Activated T-helper 17 cell treated with anti-CD3 and anti-CD28 coated beads, Interleukin-2, amount 50 U/mL, for 72 hours (primary cell): Measurements from ENCODE around the gene TNFRSF13B. TPM values are rescaled to one million over a fixed set of nuclear protein-coding genes. Genes with fewer than 3 reads are reported as not detected.
A peak's percentile ranks its signal among the peaks of the same experiment; 100 is the strongest.
"Not testable (repeated sequence)": the region's sequence is repeated elsewhere in the genome, so short reads cannot be mapped to it uniquely, and the experiment has no call there.

ENCODE experiments used
- ATAC-seq: fragments of 150-1000 bp; cut with Tn5 transposase; replicated peaks from 2 replicates; pipeline ENCODE4 v1.10.0; 2021; ENCODE audit warnings: mild to moderate bottlenecking, moderate library complexity
- H3K27ac Mint-ChIP-seq: one replicate; pipeline ENCODE4 v1.8.0; 2022; ENCODE audit warnings: mixed read lengths
- H3K27me3 Mint-ChIP-seq: one replicate; pipeline ENCODE4 v1.8.0; 2022; ENCODE audit warnings: mixed read lengths
- H3K36me3 Mint-ChIP-seq: one replicate; pipeline ENCODE4 v1.8.0; 2022; ENCODE audit warnings: low read depth, mild to moderate bottlenecking, mixed read lengths
- H3K4me1 Mint-ChIP-seq: one replicate; pipeline ENCODE4 v1.8.0; 2022; ENCODE audit warnings: mixed read lengths
- H3K4me3 Mint-ChIP-seq: one replicate; pipeline ENCODE4 v1.8.0; 2022; ENCODE audit warnings: mild to moderate bottlenecking, mixed read lengths
- H3K9me3 Mint-ChIP-seq: one replicate; pipeline ENCODE4 v1.8.0; 2022; ENCODE audit warnings: mixed read lengths
- total RNA-seq, 2 donors: library from RNA; stranded (reverse); gene quantifications; one replicate each; pipeline ENCODE4 v1.2.3, GENCODE V29; 2022

The TNFRSF13B gene
- not detected for total RNA-seq

- ATAC-seq: no peak
- Mint-ChIP-seq H3K4me1 (peaks cover 5% of the 10 kb centered on the region), H3K27me3 (no peaks in the 10 kb centered on the region), H3K27ac (no peak within 1 kb of the TSS), H3K9me3 (no peaks in the 10 kb centered on the region), H3K4me3 (no peak within 1 kb of the TSS), H3K36me3 (no peaks in the 10 kb centered on the region)
Measured at GRCh38 chr17:16971458-16972338, at the start of gene TNFRSF13B. TSS of gene TNFRSF13B (minus strand) at chr17:16972118. CDS start at chr17:16972075, 43 bp downstream.

DNA sequence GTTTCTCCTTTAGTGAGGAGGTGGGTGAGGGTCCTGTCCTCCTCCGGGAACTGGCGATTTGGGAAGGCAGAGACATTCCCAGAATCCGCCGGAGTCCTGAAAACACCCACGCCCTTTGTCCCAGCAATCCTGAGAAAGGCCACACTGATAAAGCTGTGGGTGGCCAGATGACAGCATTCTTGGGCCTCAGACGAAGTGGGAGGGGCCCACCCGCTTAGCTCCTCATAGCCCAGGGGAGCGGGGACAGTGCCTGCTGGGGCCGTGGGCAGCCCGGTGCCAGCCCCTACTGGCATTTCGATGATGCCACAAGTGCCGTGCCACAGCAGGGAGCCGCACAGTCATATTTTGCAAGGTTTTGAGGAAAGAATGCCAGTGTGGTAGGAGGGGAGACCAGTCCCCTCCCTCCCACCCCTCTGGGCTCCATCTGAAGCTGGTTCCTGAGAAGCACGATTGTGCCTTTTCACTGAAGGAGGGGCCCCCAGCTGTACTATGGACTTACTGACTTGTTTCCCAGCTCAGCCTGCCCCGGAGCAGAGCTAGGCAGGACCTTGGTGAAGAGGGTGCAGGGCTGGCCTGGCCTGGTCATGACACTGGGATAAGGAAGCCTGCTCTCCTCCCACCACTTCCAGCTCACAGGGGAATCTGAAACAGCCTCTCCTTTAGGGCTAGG, 49.4 kb upstream of the TNFRSF13B start:
- H3K4me3 Mint-ChIP-seq: no peak overlapping the region
- no peaks in the 10 kb centered on the region for H3K27me3 Mint-ChIP-seq
- H3K9me3 Mint-ChIP-seq: no peaks in the 10 kb centered on the region
- peaks cover 15% of the 10 kb centered on the region for H3K4me1 Mint-ChIP-seq
- H3K36me3 Mint-ChIP-seq: no peaks in the 10 kb centered on the region
- ATAC-seq: no peak
- H3K27ac Mint-ChIP-seq: no peak overlapping the region

DNA sequence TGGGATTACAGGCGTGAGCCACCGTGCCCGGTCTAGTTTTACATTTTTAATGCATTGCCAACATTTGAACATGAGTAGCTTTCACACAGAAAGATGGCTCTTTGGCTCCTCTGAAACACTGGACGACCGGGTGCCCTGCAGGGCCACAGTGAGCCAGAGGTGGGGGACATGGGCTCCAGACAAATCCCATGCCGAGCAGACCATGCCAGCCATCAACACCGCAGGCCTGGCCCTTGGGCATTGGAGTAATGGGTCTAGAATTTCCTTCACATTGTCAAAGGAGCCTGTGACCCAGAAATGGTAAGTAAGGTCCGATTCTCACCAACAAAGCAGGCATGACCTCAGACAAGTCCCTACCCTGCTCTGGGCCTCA, 48.9 kb upstream of the TNFRSF13B start:
- Mint-ChIP-seq H3K9me3 (no peaks in the 10 kb centered on the region), H3K36me3 (no peaks in the 10 kb centered on the region), H3K4me3 (no peak overlapping the region), H3K27me3 (no peaks in the 10 kb centered on the region), H3K27ac (no peak overlapping the region), H3K4me1 (peaks cover 20% of the 10 kb centered on the region)
- no peak for ATAC-seq

DNA sequence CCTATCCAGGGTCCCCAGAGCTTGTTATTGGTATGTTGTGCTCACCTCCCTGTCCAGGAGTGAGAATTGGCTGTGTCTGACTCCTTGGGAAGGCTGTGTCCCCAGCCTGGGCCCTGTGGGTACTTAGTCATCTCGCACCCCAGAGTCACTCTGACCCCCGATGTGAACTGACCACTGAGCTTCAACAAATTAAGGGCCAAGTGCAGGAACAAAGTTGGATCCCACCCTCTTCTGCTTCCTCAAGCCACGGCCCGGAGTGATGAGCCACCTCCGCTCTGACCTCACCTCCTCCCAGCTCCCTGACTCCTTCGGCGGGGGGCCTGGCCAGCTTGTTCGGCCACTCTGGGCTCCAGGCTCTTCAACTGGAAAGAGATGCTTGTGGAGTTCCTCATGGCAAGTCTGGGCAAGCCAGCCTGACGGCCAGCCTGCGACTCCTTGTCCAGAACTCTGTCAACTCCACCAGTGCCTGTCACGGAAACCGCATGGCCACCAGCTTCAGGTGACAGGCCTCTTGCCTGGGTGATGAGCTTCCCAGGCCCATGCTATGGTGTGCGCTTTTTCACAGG, 48.1 kb upstream of the TNFRSF13B start:
- no peak for ATAC-seq
- Mint-ChIP-seq H3K27ac (peak overlapping the region; percentile 68), H3K4me1 (peaks cover 29% of the 10 kb centered on the region), H3K27me3 (no peaks in the 10 kb centered on the region), H3K4me3 (no peak overlapping the region), H3K9me3 (no peaks in the 10 kb centered on the region), H3K36me3 (no peaks in the 10 kb centered on the region)

DNA sequence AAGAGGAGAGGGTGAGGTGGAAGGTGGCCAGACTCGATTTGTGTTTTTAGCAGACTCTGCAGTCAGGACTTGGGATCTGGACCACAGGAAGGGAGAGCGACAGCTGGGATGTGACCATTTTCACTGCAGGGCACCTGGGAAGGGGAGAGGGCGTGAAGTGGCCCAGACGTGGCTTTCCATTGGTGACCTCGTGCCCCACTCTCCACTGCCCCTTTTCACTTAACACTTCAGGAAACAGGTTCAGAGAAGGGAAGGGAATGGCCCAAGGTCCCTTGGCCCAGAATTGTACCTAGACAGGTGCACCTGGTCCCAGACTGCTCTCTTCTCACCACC, 47.5 kb upstream of the TNFRSF13B start:
- Mint-ChIP-seq H3K9me3 (no peaks in the 10 kb centered on the region), H3K27me3 (no peaks in the 10 kb centered on the region), H3K36me3 (no peaks in the 10 kb centered on the region), H3K27ac (peak overlapping the region; percentile 91), H3K4me3 (no peak overlapping the region), H3K4me1 (peaks cover 29% of the 10 kb centered on the region)
- no peak for ATAC-seq

DNA sequence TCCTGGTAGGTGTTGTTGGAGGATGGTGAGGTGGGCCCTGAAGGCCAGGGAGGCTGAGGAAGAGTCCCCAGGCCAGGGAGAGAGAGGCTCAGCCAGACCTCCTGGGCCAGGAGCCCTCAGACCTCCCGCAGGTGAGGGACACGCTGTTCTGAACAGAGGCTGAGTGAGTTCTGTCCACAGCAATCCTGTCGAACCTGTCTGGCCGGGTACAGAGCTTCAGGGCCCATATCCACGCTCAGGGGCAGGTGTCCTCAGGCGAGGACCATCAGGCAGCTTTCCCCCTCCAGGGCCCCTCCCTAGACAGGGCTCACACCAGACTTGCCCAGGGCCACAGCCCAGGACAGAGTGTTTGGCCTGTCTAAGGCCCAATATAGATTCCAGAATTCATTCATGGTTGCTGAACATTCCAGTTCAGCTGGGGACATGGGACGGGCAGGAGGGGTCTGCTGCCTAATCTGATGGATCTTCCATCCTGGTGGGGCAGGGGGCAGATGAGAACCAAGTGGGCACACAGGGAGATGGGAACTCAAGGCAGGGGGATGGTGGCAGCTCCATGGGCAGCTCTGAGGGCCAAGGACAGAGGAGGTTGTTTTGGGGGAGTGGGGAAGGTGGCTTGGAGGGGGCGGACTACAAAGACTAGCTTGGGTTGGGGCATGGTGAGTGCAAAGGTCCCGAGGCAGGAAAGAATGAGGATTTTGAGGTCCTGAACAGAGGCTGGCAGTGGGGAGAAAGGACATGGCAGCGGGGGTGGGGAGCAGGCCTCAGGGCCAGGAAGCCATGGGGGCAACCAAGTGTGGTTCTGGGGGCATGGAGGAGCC, 46.9 kb upstream of the TNFRSF13B start:
- H3K4me1 Mint-ChIP-seq: peaks cover 29% of the 10 kb centered on the region

DNA sequence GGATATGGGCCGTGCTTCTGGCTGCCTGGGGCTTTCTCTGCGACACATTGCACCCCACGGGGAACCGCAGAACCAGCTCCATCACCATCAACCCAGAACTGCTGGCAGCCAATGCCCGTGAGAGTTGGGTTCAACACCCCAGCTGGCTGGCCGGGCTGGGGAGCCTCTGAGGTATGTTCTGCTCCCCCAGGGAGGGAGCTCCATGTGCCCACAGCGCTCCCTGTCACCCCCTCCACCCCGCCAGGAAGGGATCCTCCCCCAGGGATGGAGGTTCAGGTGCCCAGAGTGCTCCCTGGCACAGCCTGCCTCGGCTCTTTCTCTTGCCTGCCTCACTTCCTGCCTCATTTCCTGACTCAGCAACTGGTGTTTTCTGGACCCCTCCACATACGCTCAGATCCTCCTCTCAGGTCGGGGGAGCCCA, 46.1 kb upstream of the TNFRSF13B start:
- no peak for ATAC-seq
- H3K27ac Mint-ChIP-seq: peak overlapping the region; percentile 91

More for the DNA sequence above, 46.9 kb upstream of the TNFRSF13B start:
- Mint-ChIP-seq H3K27ac (peak overlapping the region; percentile 91), H3K36me3 (no peaks in the 10 kb centered on the region), H3K9me3 (no peaks in the 10 kb centered on the region), H3K4me3 (no peak overlapping the region), H3K27me3 (no peaks in the 10 kb centered on the region)
- ATAC-seq: no peak

GRCh38 chr17:17017343-17018014, 45.6 kb upstream of the TNFRSF13B start:
- ATAC-seq: no peak
- Mint-ChIP-seq H3K36me3 (no peaks in the 10 kb centered on the region), H3K27ac (peak overlapping the region; percentile 54), H3K9me3 (no peaks in the 10 kb centered on the region), H3K4me1 (peaks cover 29% of the 10 kb centered on the region), H3K27me3 (no peaks in the 10 kb centered on the region), H3K4me3 (no peak overlapping the region)

More for the DNA sequence above, 46.1 kb upstream of the TNFRSF13B start:
- Mint-ChIP-seq H3K4me1 (peaks cover 29% of the 10 kb centered on the region), H3K9me3 (no peaks in the 10 kb centered on the region), H3K27me3 (no peaks in the 10 kb centered on the region), H3K36me3 (no peaks in the 10 kb centered on the region), H3K4me3 (no peak overlapping the region)

DNA sequence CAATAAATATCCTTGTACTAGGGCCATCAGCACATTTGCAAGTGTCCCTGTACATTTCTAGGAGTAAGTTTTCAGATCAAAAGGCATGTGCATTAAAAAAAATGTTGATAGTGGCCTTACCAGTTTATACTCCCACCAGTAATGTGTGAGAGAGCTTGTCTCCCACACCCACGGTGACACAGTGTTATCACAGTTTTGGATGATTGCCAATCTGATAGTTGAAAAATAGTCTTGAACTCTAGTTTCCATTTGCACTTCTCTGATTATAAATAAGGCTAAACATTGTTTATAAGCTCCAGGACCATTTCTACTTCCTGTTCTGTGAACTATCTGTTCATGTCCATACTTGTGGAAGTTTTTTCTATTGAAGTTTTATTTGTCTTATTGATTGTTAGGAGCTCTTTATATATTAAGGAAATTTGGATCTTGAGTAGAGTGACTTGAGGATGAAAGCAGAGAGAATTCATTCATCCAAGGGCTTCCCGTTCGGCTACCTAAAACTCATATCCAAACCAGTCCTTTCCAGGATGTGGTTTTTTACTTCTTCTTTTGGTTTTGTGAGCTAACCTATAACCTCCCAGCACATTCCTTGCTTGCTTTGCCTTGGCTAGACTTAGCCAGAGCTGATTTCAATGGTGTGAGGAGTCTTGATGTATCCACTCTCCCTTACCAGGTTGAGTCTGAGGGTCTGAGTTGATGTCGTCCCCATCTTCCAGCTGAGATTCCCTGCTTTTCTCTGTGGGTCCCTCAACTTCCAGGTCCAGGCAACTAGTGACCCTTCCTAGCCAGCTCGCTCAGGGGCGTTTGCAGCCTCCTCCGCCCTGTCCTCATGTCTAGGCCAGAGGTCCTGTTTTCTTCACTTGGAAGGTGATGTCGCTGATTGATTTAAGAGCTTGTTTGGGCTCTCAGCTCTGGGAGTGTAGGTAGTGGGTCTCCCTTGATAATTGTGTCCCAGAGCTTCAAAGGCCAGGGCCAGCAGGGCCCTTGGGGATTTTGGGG, 44.6 kb upstream of the TNFRSF13B start:
- peak overlapping the region; percentile 54 for H3K27ac Mint-ChIP-seq
- peaks cover 29% of the 10 kb centered on the region for H3K4me1 Mint-ChIP-seq
- H3K27me3 Mint-ChIP-seq, H3K36me3 Mint-ChIP-seq, H3K9me3 Mint-ChIP-seq: not testable (repeated sequence)
- H3K4me3 Mint-ChIP-seq: peak overlapping the region; percentile 33
- ATAC-seq: peak; percentile 74

GRCh38 chr17:17015230-17015629, 43.3 kb upstream of the TNFRSF13B start:
- H3K27me3 Mint-ChIP-seq: no peaks in the 10 kb centered on the region
- H3K4me1 Mint-ChIP-seq: peaks cover 29% of the 10 kb centered on the region
- no peaks in the 10 kb centered on the region for H3K36me3 Mint-ChIP-seq
- no peaks in the 10 kb centered on the region for H3K9me3 Mint-ChIP-seq
- peak overlapping the region; percentile 33 for H3K4me3 Mint-ChIP-seq
- ATAC-seq: no peak
- H3K27ac Mint-ChIP-seq: no peak overlapping the region

DNA sequence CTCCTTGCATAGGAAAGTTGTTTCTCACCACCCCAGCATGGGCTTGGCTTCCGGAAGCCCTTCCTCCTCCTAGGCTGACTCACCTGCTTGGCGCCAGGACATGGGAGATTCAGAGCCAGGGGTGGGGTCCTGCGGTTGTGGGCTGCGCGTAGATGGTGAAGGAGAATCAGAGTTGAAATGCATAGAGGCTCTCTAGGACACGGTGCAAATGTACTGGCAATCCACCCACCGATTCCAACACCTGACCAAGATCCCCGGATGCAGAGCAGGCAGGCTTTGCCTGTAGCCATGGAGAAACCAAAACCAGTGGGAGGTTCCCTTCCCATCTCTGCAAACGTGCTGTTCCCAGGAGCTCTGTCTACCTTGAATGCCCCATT, 42.8 kb upstream of the TNFRSF13B start:
- H3K4me1 Mint-ChIP-seq: peaks cover 29% of the 10 kb centered on the region
- H3K9me3 Mint-ChIP-seq, H3K27ac Mint-ChIP-seq, H3K27me3 Mint-ChIP-seq, ATAC-seq, H3K36me3 Mint-ChIP-seq: not testable (repeated sequence)
- peak overlapping the region; percentile 33 for H3K4me3 Mint-ChIP-seq

DNA sequence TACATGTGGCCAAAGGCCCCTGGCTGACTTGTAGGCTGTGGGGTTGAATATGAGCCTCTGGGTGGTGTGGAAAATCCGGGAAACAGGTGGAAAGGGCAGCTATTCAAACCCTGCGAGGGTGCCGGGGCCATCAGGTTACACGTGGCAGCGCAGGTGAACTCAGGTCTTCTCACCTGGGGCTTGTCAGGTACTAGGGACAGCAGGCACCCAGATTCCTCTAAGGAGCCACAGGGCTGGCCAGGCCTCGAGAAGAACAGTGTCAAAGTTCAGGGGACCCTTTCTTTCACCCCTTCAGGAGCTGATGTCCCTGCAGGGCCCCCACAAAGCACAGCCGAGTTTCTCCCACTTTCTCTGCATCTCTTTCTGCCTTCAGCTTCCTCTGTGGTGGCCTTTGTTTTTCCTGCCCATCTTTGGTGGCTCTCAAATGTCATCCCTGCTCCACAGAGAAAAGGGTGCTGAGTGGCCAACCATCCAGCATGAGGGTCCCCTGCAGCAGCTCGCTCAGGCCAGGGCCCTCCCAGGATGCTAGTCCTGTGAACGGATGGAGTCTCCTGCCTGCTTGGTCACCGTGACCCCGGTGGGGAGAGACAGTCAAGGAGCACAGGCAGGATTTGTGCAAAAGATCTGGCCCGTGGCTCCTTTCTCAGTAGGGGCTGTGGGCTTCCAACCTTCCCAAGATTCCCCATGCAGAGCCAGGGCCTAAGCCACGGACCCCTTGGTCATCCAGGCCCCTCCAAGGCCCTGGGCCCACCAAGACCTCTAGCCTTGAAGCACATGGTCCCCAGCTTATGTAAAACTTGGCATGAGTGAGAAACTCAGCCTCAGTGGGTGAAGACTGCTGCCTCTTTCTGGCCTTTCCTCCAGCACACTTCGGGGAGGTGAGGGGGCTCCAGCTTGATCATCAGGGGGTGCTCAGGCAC, 42.2 kb upstream of the TNFRSF13B start:
- H3K4me1 Mint-ChIP-seq: peaks cover 29% of the 10 kb centered on the region
- not testable (repeated sequence) for H3K36me3 Mint-ChIP-seq, H3K27me3 Mint-ChIP-seq, H3K27ac Mint-ChIP-seq, H3K4me3 Mint-ChIP-seq, H3K9me3 Mint-ChIP-seq, ATAC-seq
